HepG2 (cell line): ENCODE data around the gene KIRREL2. TPM values are rescaled to one million over a fixed set of nuclear protein-coding genes. Genes with fewer than 3 reads are reported as not detected.
A peak's percentile ranks its signal among the peaks of the same experiment; 100 is the strongest.

Experiments used
- CBFB ChIP-seq: sonication (generic); formaldehyde crosslinking; IDR thresholded peaks from 2 replicates; pipeline ENCODE4 v1.4.0; 2020; ENCODE audit warnings: missing genetic modification reagents
- DR1 ChIP-seq: sonication (generic); formaldehyde crosslinking; IDR thresholded peaks from 2 replicates; pipeline ENCODE4 v1.8.0; 2021; ENCODE audit warnings: mild to moderate bottlenecking, missing genetic modification reagents, inconsistent platforms
- FOSL1 ChIP-seq: sonication (generic); formaldehyde crosslinking; IDR thresholded peaks from 2 replicates; pipeline ENCODE4 v1.9.0; 2021; ENCODE audit warnings: missing genetic modification reagents, borderline replicate concordance
- KDM4B ChIP-seq: sonication (generic); formaldehyde crosslinking; IDR thresholded peaks from 2 replicates; pipeline ENCODE4 v1.4.0; 2020; ENCODE audit warnings: missing genetic modification reagents
- POLR2AphosphoS5 ChIP-seq: IDR thresholded peaks from 2 replicates; pipeline ENCODE4 v1.6.1; 2012; ENCODE audit warnings: low read depth, low read length
- SOX13 ChIP-seq, 3 experiments: fragments of 450-650 bp in 1 of 3; sonication (generic) in 1 of 3; formaldehyde crosslinking in 1 of 3; IDR thresholded peaks in 2 of 3; conservative IDR thresholded peaks in 1 of 3; 2 replicates each; pipeline versions ENCODE4 v1.5.0 to v1.6.1; 2016 to 2020; ENCODE audit warnings: antibody characterized with exemption in 1 of 3, mild to moderate bottlenecking in 1 of 3, missing compliant biosample characterization in 1 of 3, missing genetic modification reagents in 1 of 3, moderate library complexity in 1 of 3
- SP4 ChIP-seq: sonication (generic); formaldehyde crosslinking; IDR thresholded peaks from 2 replicates; pipeline ENCODE4 v1.8.1; 2023; ENCODE audit warnings: mild to moderate bottlenecking, missing genetic modification reagents
- ZMYM2 ChIP-seq: sonication (generic); formaldehyde crosslinking; IDR thresholded peaks from 2 replicates; pipeline ENCODE4 v1.8.0; 2022; ENCODE audit warnings: mild to moderate bottlenecking, missing genetic modification reagents
- ZNF136 ChIP-seq: sonication (generic); formaldehyde crosslinking; IDR thresholded peaks from 2 replicates; pipeline ENCODE4 v1.8.1; 2022; ENCODE audit warnings: low read depth, mild to moderate bottlenecking, moderate library complexity, missing genetic modification reagents
- ZNF615 ChIP-seq: sonication (generic); formaldehyde crosslinking; IDR thresholded peaks from 2 replicates; pipeline ENCODE4 v1.5.0; 2020; ENCODE audit warnings: mild to moderate bottlenecking, missing genetic modification reagents, borderline replicate concordance
- ZNF746 ChIP-seq: sonication (generic); formaldehyde crosslinking; IDR thresholded peaks from 2 replicates; pipeline ENCODE4 v1.8.0; 2022; ENCODE audit warnings: mild to moderate bottlenecking, missing genetic modification reagents
- ZNF792 ChIP-seq: IDR thresholded peaks from 2 replicates; pipeline ENCODE4 v1.6.1; 2016
- polyA plus RNA-seq, 8 experiments: library from polyadenylated mRNA; depleted of rRNA in 3 of 8; stranded (reverse) in 7 of 8; unstranded in 1 of 8; fragments of >200 nt; fragmentation: Illumina TruSeq in 4 of 8; extraction: Trizol in 4 of 8; gene quantifications; 2 replicates each; pipeline versions ENCODE4 v1.2.1 to v1.2.3, GENCODE V29; 2011 to 2016; ENCODE audit warnings: low read depth in 4 of 8, missing spikeins in 1 of 8, mixed read lengths in 1 of 8; ENCODE audit not compliant: insufficient read depth in 1 of 8
- total RNA-seq, 5 experiments: library from RNA; depleted of rRNA; stranded (reverse); fragments of >200 nt; fragmentation: Illumina TruSeq; extraction: Trizol; gene quantifications; 2 replicates each; pipeline ENCODE4 v1.2.3, GENCODE V29; 2016; ENCODE audit warnings: low read depth in 1 of 5
- TF ChIP-seq, protein P1 (sequence below): sonication (generic); formaldehyde crosslinking; IDR thresholded peaks from 2 replicates; pipeline ENCODE4 v1.8.1; 2023; ENCODE audit warnings: missing genetic modification reagents, inconsistent platforms, borderline replicate concordance
- TF ChIP-seq, protein P2 (sequence below): IDR thresholded peaks from 2 replicates; pipeline ENCODE4 v1.6.1; 2016; ENCODE audit warnings: mild to moderate bottlenecking, missing biosample characterization, missing genetic modification reagents
- TF ChIP-seq, protein P3 (sequence below): sonication (generic); formaldehyde crosslinking; IDR thresholded peaks from 2 replicates; pipeline ENCODE4 v1.4.0; 2020; ENCODE audit warnings: missing genetic modification reagents
- TF ChIP-seq, protein P4 (sequence below): sonication (generic); formaldehyde crosslinking; IDR thresholded peaks from 2 replicates; pipeline ENCODE4 v1.8.1; 2023; ENCODE audit warnings: mild to moderate bottlenecking, inconsistent platforms, moderate library complexity, missing genetic modification reagents, borderline replicate concordance
- TF ChIP-seq, protein P5 (sequence below): sonication (generic); formaldehyde crosslinking; IDR thresholded peaks from 2 replicates; pipeline ENCODE4 v1.8.1; 2023; ENCODE audit warnings: mild to moderate bottlenecking, moderate library complexity, missing genetic modification reagents
- TF ChIP-seq, protein P6 (sequence below): sonication (generic); formaldehyde crosslinking; IDR thresholded peaks from 2 replicates; pipeline ENCODE4 v1.4.0; 2020; ENCODE audit warnings: mild to moderate bottlenecking, missing genetic modification reagents

The KIRREL2 gene
- total and polyA plus RNA-seq, 2 of the 13 experiments (the other 11 are each of a cell fraction or from before 2014, with no cell fraction given), result 0.18 to 2.4 TPM

DNA sequence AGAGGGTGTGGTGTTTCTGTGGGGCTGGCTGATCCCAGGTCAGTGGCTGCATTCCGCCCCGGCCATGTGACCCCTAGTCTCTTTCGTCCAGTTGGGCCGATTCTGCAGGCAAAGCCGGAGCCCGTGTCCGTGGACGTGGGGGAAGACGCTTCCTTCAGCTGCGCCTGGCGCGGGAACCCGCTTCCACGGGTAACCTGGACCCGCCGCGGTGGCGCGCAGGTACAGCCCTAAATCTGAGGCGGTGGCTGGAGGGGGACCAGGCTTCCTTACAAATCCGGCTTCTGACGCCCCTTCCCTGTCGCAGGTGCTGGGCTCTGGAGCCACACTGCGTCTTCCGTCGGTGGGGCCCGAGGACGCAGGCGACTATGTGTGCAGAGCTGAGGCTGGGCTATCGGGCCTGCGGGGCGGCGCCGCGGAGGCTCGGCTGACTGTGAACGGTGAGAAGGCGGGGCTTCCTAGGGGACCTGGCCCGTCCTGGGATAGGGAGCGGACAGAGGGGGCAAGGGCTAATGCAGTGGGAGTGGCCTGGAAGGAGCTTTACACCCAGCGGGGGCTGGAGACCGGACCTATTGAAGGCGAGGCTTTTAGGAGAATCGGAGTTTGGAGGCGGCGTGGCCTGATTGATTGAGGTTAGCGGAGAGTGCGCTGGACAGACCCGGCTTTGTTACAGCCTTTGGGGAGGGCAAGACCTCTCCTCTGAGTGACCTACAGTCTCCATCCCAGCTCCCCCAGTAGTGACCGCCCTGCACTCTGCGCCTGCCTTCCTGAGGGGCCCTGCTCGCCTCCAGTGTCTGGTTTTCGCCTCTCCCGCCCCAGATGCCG, 4.3 kb downstream of the KIRREL2 start (continued):
- TF ChIP-seq, protein P1, sequence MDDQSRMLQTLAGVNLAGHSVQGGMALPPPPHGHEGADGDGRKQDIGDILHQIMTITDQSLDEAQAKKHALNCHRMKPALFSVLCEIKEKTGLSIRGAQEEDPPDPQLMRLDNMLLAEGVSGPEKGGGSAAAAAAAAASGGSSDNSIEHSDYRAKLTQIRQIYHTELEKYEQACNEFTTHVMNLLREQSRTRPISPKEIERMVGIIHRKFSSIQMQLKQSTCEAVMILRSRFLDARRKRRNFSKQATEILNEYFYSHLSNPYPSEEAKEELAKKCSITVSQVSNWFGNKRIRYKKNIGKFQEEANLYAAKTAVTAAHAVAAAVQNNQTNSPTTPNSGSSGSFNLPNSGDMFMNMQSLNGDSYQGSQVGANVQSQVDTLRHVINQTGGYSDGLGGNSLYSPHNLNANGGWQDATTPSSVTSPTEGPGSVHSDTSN, result no peak
- TF ChIP-seq, protein P2, sequence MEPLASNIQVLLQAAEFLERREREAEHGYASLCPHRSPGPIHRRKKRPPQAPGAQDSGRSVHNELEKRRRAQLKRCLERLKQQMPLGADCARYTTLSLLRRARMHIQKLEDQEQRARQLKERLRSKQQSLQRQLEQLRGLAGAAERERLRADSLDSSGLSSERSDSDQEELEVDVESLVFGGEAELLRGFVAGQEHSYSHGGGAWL (CRISPR knock-in tag), result 0 out of 2 replicates have a peak, but pooled peaks have one; percentile 15
- TF ChIP-seq FOSL1 (CRISPR knock-in tag) (no peak), ZNF136 (CRISPR knock-in tag) (no peak), ZNF746 (CRISPR knock-in tag) (0 out of 2 replicates have a peak, but pooled peaks have one; percentile 35), ZMYM2 (peak; percentile 51; the same call in 1 of the 2 replicates), ZNF615 (no peak), DR1 (CRISPR knock-in tag) (peak; percentile 39; the same call in 1 of the 2 replicates), CBFB (CRISPR knock-in tag) (0 out of 2 replicates have a peak, but pooled peaks have one; percentile 10), KDM4B (CRISPR knock-in tag) (no peak), SOX13 (IDR thresholded peaks at IDR 0.05) (no peak), SOX13 (CRISPR knock-in tag; conservative IDR thresholded peaks at IDR 0.05 in 1 of 2, IDR thresholded peaks at IDR 0.05 in 1 of 2) (peak in 1 of 2 experiments; percentile 36; a peak in 1 of 4 replicates), SP4 (CRISPR knock-in tag) (peak; percentile 68), POLR2AphosphoS5 (0 out of 2 replicates have a peak, but pooled peaks have one; percentile 16), ZNF792 (CRISPR knock-in tag) (no peak)
- TF ChIP-seq, protein P3, sequence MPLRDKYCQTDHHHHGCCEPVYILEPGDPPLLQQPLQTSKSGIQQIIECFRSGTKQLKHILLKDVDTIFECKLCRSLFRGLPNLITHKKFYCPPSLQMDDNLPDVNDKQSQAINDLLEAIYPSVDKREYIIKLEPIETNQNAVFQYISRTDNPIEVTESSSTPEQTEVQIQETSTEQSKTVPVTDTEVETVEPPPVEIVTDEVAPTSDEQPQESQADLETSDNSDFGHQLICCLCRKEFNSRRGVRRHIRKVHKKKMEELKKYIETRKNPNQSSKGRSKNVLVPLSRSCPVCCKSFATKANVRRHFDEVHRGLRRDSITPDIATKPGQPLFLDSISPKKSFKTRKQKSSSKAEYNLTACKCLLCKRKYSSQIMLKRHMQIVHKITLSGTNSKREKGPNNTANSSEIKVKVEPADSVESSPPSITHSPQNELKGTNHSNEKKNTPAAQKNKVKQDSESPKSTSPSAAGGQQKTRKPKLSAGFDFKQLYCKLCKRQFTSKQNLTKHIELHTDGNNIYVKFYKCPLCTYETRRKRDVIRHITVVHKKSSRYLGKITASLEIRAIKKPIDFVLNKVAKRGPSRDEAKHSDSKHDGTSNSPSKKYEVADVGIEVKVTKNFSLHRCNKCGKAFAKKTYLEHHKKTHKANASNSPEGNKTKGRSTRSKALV (CRISPR knock-in tag), result peak; percentile 75
- TF ChIP-seq, protein P4, sequence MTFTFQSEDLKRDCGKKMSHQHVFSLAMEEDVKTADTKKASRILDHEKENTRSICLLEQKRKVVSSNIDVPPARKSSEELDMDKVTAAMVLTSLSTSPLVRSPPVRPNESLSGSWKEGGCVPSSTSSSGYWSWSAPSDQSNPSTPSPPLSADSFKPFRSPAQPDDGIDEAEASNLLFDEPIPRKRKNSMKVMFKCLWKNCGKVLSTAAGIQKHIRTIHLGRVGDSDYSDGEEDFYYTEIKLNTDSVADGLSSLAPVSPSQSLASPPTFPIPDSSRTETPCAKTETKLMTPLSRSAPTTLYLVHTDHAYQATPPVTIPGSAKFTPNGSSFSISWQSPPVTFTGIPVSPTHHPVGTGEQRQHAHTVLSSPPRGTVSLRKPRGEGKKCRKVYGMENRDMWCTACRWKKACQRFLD (CRISPR knock-in tag), result no peak
- TF ChIP-seq, protein P5, sequence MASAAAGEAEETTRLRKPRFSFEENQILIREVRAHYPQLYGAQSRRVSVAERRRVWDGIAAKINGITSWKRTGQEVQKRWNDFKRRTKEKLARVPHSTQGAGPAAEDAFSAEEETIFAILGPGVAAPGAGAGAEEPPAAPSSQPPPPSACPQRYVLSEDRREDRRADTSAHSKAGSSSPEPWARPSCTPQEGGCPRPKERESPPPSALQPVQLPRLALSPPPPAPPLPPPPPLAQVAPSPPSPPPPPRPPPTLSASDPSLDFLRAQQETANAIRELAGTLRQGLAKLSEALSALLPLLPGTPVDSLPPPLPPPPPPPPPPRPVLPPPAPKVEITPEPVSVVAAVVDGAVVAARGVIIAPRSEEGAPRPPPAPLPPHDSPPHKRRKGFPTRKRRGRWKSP, result peak; percentile 45; the same call in 1 of the 2 replicates
- TF ChIP-seq, protein P6, sequence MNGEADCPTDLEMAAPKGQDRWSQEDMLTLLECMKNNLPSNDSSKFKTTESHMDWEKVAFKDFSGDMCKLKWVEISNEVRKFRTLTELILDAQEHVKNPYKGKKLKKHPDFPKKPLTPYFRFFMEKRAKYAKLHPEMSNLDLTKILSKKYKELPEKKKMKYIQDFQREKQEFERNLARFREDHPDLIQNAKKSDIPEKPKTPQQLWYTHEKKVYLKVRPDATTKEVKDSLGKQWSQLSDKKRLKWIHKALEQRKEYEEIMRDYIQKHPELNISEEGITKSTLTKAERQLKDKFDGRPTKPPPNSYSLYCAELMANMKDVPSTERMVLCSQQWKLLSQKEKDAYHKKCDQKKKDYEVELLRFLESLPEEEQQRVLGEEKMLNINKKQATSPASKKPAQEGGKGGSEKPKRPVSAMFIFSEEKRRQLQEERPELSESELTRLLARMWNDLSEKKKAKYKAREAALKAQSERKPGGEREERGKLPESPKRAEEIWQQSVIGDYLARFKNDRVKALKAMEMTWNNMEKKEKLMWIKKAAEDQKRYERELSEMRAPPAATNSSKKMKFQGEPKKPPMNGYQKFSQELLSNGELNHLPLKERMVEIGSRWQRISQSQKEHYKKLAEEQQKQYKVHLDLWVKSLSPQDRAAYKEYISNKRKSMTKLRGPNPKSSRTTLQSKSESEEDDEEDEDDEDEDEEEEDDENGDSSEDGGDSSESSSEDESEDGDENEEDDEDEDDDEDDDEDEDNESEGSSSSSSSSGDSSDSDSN (CRISPR knock-in tag), result peak; percentile 31; the same call in 1 of the 2 replicates
